H1 (cell line): ENCODE results near the gene HOXD12. TPM values are rescaled to one million over a fixed set of nuclear protein-coding genes. Genes with fewer than 3 reads are reported as not detected.
A peak's percentile ranks its signal among the peaks of the same experiment; 100 is the strongest.

Experiments
- ASH2L ChIP-seq: fragments of 200-600, 300-600 bp; sonication (generic); IDR thresholded peaks from one replicate; pipeline ENCODE4 v1.7.1; 2017; ENCODE audit warnings: low read length
- BACH1 ChIP-seq: IDR thresholded peaks from 2 replicates; pipeline ENCODE4 v1.6.1; 2012; ENCODE audit warnings: low read length, improper control_type of control experiment
- BCL11A ChIP-seq, 2 experiments: IDR thresholded peaks; one replicate each; pipeline ENCODE4 v1.6.1; 2011; ENCODE audit warnings: low read depth in 2 of 2, low read length in 2 of 2, mild to moderate bottlenecking in 2 of 2
- CHD1 ChIP-seq: IDR thresholded peaks from 2 replicates; pipeline ENCODE4 v1.6.1; 2012; ENCODE audit warnings: low read depth, low read length, improper control_type of control experiment
- CREB1 ChIP-seq: IDR thresholded peaks from 2 replicates; pipeline ENCODE4 v1.6.1; 2012; ENCODE audit warnings: inconsistent platforms
- EP300 ChIP-seq, 2 experiments: IDR thresholded peaks; 1 replicate in 1 of 2; 2 replicates in 1 of 2; pipeline ENCODE4 v1.6.1; 2011 to 2012; ENCODE audit warnings: low read depth in 2 of 2, low read length in 2 of 2, mild to moderate bottlenecking in 2 of 2, borderline replicate concordance in 1 of 2, inconsistent platforms in 1 of 2, moderate library complexity in 1 of 2
- EZH2 ChIP-seq: fragments of 200-600 bp; sonication (generic); IDR thresholded peaks from 2 replicates; pipeline ENCODE4 v1.7.1; 2012; ENCODE audit warnings: low read depth, mild to moderate bottlenecking, moderate library complexity, low read length, inconsistent platforms; ENCODE audit not compliant: severe bottlenecking
- FOSL1 ChIP-seq: IDR thresholded peaks from 2 replicates; pipeline ENCODE4 v1.6.1; 2011; ENCODE audit warnings: mild to moderate bottlenecking, low read depth, low read length, moderate library complexity; ENCODE audit not compliant: insufficient read depth
- GTF2F1 ChIP-seq: IDR thresholded peaks from 2 replicates; pipeline ENCODE4 v1.6.1; 2012; ENCODE audit warnings: low read depth, low read length, improper control_type of control experiment, borderline replicate concordance
- HDAC2 ChIP-seq, 2 experiments: fragments of 300-600 bp in 1 of 2; sonication (generic) in 1 of 2; IDR thresholded peaks; 2 replicates each; pipeline ENCODE4 v1.6.1; 2011 to 2012; ENCODE audit warnings: low read depth in 2 of 2, low read length in 2 of 2, mild to moderate bottlenecking in 2 of 2, moderate library complexity in 2 of 2, borderline replicate concordance in 1 of 2, inconsistent platforms in 1 of 2
- JUN ChIP-seq: IDR thresholded peaks from 2 replicates; pipeline ENCODE4 v1.6.1; 2011; ENCODE audit warnings: low read depth, mild to moderate bottlenecking, improper control_type of control experiment, low read length
- KDM1A ChIP-seq: fragments of 200-600, 300-600 bp; sonication (generic); IDR thresholded peaks from 2 replicates; pipeline ENCODE4 v1.7.1; 2016; ENCODE audit warnings: mild to moderate bottlenecking, low read length, borderline replicate concordance
- KDM5A ChIP-seq: fragments of 200-600 bp; IDR thresholded peaks from 2 replicates; pipeline ENCODE4 v1.7.1; 2012; ENCODE audit warnings: mild to moderate bottlenecking, low read length, inconsistent platforms, mixed read lengths
- NANOG ChIP-seq: IDR thresholded peaks from 2 replicates; pipeline ENCODE4 v1.6.1; 2011; ENCODE audit warnings: low read length, low read depth, mild to moderate bottlenecking, inconsistent platforms; ENCODE audit not compliant: insufficient read depth, poor library complexity, severe bottlenecking
- NRF1 ChIP-seq: IDR thresholded peaks from 2 replicates; pipeline ENCODE4 v1.6.1; 2011; ENCODE audit warnings: mild to moderate bottlenecking, low read depth, low read length, improper control_type of control experiment
- POLR2AphosphoS5 ChIP-seq: IDR thresholded peaks from 2 replicates; pipeline ENCODE4 v1.6.1; 2011; ENCODE audit warnings: low read depth, low read length
- POU5F1 ChIP-seq: IDR thresholded peaks from 2 replicates; pipeline ENCODE4 v1.6.1; 2011; ENCODE audit warnings: low read depth, mild to moderate bottlenecking, low read length, moderate library complexity
- SAP30 ChIP-seq: fragments of 300-600 bp; sonication (generic); IDR thresholded peaks from 2 replicates; pipeline ENCODE4 v1.7.1; 2012; ENCODE audit warnings: low read length, moderate library complexity, mild to moderate bottlenecking, inconsistent platforms; ENCODE audit not compliant: insufficient read depth, insufficient replicate concordance
- SIN3A ChIP-seq, 2 experiments: IDR thresholded peaks in 1 of 2; conservative IDR thresholded peaks in 1 of 2; 2 replicates each; pipeline ENCODE4 v1.6.1; 2011 to 2012; ENCODE audit warnings: low read length in 2 of 2, improper control_type of control experiment in 1 of 2, low read depth in 1 of 2, mild to moderate bottlenecking in 1 of 2
- SP2 ChIP-seq: IDR thresholded peaks from 2 replicates; pipeline ENCODE4 v1.6.1; 2012; ENCODE audit warnings: mild to moderate bottlenecking, low read length, inconsistent platforms
- TAF7 ChIP-seq: optimal IDR thresholded peaks from 2 replicates; pipeline ENCODE3; 2011; ENCODE audit warnings: low read depth, mild to moderate bottlenecking, inconsistent platforms, low read length, moderate library complexity, borderline replicate concordance
- TBP ChIP-seq: IDR thresholded peaks from 2 replicates; pipeline ENCODE4 v1.6.1; 2011; ENCODE audit warnings: low read depth, low read length, improper control_type of control experiment
- TEAD4 ChIP-seq: IDR thresholded peaks from 2 replicates; pipeline ENCODE4 v1.6.1; 2012; ENCODE audit warnings: low read depth, low read length, inconsistent platforms, mixed read lengths
- polyA plus RNA-seq, 7 experiments: library from polyadenylated mRNA; depleted of rRNA in 3 of 7; stranded (reverse) in 5 of 7; unstranded in 2 of 7; fragments of >200 nt in 5 of 7; fragments of 200-250 nt in 2 of 7; gene quantifications; 1 replicate in 5 of 7; 2 replicates in 1 of 7; 4 replicates in 1 of 7; pipeline versions ENCODE4 v1.2.1 to v1.2.3, GENCODE V29; 2011 to 2013; ENCODE audit warnings: missing spikeins in 2 of 7, mixed read lengths in 2 of 7
- total RNA-seq: library from RNA; stranded (reverse); fragmentation: NEBNext Ultra II Directional; extraction: Animal tissue kit (Norgen Biotek cat#: 25700); gene quantifications from 2 replicates; pipeline ENCODE4 v1.2.1, GENCODE V29; 2021
- TF ChIP-seq, protein P1 (sequence below): IDR thresholded peaks from 2 replicates; pipeline ENCODE4 v1.6.1; 2012; ENCODE audit warnings: inconsistent platforms

Gene HOXD12
- total and polyA plus RNA-seq, 2 of the 8 experiments (the other 6 are each of a cell fraction or from before 2014, with no cell fraction given): not detected

DNA sequence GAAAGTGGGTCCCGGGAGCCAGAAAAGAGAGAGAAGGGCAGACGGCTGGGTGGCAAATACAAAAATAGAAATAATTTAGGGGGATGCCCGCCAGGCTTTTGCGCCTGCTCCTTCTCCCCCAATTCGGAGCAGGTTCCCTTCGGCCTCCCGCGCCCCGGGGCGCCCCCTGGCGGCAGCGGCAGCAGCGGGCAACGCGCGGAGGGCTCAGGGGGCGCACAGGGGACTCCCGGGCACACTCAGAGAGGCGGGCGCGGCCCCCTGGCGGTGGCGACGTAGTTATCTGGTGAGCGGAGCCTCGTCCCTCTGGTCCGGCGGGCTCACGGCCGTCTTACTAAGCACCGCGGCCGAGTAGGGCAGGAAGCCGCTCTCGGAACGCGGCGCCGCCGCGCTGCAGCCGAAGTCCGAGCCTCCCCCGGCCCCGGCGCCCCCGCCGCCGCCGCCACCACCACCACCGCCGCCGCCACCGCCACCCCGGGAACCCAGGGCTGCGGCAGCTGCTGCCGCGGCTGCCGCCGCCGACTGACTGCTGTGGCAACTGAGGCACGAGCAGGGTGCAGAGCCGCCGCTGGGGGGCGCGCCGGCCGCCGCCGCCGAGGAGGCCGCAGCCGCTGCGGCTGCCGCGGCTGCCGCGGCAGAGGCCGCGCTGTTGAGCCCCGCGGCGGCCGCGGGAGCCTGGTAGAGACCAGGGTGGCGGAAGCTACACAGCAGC lies 19.6 kb upstream of the HOXD12 start (continued):
- TF ChIP-seq EP300 (IDR thresholded peaks at IDR 0.05; ENCODE audit: borderline replicate concordance in 1 of 2, low read depth in 2 of 2, low read length in 2 of 2) (no peak), NANOG (no peak), EZH2 (no peak), KDM1A (0 out of 2 replicates have a peak, but pooled peaks have one; percentile 47), TBP (no peak), BACH1 (no peak), SIN3A (conservative IDR thresholded peaks at IDR 0.05 in 1 of 2, IDR thresholded peaks at IDR 0.05 in 1 of 2; ENCODE audit: low read depth in 1 of 2, low read length in 2 of 2) (no peak), CHD1 (no peak), GTF2F1 (no peak), ASH2L (peak; percentile 37), JUN (no peak), TAF7 (peak; percentile 66), POLR2AphosphoS5 (no peak), NRF1 (no peak), SAP30 (no peak), KDM5A (no peak), TEAD4 (no peak), BCL11A (IDR thresholded peaks at IDR 0.05; ENCODE audit: low read depth in 2 of 2, low read length in 2 of 2) (no peak), FOSL1 (no peak), HDAC2 (IDR thresholded peaks at IDR 0.05; ENCODE audit: borderline replicate concordance in 1 of 2, low read depth in 2 of 2, low read length in 2 of 2) (no peak), CREB1 (peak; percentile 66), POU5F1 (no peak), SP2 (no peak)
- TF ChIP-seq, protein P1, sequence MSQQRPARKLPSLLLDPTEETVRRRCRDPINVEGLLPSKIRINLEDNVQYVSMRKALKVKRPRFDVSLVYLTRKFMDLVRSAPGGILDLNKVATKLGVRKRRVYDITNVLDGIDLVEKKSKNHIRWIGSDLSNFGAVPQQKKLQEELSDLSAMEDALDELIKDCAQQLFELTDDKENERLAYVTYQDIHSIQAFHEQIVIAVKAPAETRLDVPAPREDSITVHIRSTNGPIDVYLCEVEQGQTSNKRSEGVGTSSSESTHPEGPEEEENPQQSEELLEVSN: no peak; the same call in 1 of the 2 replicates
